Stimulated activated CD4-positive, alpha-beta T cell treated with anti-CD3 and anti-CD28 coated beads, Interleukin-15, amount 100 ng/mL, for 1 hour (primary cell): ENCODE data around the gene POLR2J3.
"Not testable (repeated sequence)": the region's sequence is repeated elsewhere in the genome, so short reads cannot be mapped to it uniquely, and the experiment has no call there.

Source experiments
- DNase-seq, 2 donors: peaks; one replicate each; pipeline ENCODE4 v3.0.0-alpha.2; 2020; ENCODE audit warnings: low read depth in 1 of 2, low spot score in 1 of 2

Gene POLR2J3

DNA sequence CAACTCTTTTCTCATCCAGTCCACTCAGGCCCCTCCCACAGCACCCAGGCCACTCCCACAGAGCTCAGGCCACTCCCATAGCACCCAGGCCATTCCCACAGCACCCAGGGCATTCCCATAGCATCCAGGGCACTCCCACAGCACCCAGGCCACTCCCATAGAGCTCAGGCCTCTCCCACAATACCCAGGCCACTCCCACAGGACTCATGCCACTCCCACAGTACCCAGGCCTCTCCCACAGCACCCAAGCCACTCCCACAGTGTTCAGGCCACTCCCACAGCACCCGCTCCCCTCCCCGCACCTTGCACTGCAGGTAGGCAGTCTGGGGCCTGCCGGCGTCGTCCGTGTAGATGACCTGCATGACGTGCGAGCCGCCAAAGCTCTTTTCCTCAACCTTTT lies 17.5 kb upstream of the POLR2J3 start:
- DNase-seq, result not testable (repeated sequence)

DNA sequence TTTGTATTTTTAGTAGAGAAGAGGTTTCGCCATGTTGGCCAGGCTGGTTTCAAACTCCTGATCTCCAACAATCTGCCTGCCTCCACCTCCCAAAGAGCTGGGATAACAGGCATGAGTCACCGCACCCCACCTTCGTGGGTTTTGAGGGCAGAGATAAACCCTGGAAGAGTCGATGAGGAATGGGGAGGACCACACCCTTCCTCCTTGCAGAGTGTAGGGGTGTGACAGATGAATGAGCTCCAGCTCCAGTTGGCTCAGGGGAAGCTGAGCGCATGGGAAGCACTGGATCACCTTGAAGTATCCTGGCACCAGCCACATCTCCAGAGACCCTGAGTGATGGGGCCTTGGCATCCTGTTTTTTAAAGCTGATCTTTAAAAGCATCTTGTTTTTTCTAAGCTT lies 11.1 kb upstream of the POLR2J3 start:
- DNase-seq, result not testable (repeated sequence)

DNA sequence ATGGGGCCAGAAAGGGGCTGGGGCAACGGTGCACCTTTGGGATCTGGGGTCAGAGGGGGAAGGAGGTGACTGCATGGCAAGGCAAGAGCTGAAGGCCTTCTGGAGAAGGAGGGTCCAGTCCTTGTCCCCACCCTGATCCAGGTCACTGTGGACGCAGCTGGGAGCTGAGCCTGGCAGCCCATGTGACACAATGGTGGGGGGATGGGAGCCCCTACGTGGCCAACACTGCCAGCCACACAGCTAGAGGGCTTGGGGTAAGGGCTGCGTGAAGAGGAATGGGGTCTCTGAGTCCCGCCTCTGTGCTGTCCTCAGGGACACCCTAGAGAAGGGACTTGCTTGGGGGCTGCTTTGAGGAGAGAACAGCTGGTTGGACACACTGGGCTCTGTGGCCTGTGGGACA lies 9.3 kb upstream of the POLR2J3 start:
- DNase-seq, result not testable (repeated sequence)

DNA sequence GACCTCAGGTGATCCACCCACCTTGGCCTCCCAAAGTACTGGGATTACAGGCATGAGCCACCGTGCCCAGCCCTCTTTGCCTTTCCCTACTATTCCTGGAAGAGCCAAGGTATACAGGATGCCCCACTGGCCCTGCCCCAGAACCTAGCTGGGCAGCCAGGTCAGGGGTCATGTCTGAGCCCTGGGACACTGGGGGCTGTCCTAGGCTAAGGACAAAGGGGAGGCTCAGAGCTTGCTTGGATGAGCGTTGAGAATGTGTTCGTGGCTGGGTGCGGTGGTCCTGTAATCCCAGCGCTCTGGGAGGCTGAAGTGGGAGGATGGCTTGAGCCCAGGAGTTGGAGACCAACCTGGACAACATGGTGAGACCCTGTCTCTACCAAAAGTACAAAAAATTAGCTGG lies 6.1 kb upstream of the POLR2J3 start:
- DNase-seq, result not testable (repeated sequence)

DNA sequence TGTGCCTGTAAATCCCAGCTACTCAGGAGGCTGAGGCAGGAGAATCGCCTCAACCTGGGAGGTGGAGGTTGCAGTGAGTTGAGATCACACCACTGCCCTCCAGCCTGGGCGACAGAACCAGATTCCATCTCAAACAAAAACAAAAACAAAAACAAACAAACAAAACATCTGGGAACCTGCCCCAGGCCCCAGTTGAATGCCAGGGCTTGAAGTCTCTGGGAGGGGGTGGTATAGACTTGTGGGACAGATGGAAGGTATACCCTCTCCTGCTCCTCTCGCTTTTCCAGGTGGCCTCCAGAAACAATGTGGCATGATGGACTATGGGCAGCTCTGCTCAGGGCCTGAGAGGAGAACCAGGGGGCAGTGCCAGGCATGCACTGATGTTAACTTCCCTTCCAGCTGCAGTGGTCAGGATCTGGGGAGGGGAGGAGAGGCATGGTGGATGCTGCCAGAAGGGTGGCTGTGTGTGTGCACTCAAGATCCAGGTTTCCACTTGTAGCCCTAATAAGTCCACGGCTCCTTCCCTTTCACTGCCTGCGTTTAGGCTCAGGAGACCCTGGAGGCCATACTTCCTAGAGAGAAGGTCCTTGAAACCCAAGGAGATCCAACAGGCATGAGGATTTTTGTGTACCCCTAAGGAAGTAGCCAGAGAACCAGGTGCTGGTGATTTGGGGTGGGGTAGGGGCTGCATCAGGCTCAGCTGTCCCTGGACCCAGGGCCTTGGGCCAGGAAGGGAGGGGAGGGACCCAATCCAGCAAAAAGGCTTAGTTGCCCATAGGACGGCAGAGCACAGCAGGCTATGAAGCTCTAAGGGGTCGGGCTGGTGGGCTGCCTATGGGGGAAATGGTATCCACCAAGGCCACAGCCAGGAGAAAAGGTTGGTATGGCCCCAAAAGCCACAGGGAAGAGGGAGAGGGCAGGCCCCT lies 5.2 kb upstream of the POLR2J3 start:
- not testable (repeated sequence) for DNase-seq

DNA sequence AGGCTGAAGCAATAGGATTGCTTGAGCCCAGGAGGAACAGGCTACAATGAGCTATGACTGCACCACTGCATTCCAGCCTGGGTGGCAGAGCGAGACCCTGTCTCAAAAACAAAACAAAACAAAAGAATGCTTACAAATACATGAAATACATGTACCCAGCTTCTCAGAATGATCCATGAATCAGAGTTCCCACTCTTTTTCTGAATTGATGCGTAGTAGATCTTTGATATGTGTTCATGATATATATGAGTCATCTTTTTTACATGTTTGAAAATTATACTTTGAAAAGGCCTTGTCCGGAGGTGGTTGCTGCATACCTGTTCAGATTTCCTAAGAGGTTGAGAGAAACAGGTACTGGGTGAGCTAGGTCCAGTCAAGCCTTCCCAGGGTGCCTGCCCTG lies 4.0 kb upstream of the POLR2J3 start:
- not testable (repeated sequence) for DNase-seq

DNA sequence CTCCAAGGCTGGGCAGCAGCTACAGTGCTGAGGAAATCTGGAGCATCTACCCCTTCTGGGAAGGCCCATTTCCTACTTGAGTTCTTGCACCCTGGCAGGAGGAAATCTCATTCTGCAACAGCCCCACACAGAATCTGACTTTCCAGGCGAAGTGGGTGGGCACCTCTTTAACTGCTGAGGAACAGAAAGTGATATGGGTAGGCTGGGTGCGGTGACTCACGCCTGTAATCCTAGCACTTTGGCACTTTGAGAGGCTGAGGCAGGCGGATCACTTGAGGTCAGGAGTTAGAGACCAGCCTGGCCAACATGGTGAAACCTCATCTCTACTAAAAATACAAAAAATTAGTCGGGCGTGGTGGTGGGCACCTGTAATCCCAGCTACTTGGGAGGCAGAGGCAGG lies 2.2 kb upstream of the POLR2J3 start:
- DNase-seq, result not testable (repeated sequence)

DNA sequence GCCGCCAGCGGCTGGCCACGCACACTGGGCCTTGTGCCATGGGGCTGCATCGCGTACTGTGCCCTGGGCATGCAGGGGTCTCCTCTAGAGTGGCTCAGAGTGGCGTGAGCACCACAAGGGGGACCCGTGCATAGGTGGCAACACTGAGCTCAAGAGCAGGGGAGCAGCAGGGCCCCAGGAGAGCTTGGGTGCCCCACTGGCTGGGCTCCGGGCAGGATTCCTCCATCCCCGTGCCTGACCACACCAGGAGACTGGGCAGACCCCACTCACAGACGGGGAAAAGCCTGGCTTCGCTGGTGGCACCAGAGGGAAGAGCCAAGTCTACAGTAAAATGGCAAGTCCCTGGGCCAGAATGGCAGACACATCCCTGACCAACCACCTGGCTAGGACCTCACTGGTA lies 3.8 kb downstream of the POLR2J3 start:
- DNase-seq, result not testable (repeated sequence)

DNA sequence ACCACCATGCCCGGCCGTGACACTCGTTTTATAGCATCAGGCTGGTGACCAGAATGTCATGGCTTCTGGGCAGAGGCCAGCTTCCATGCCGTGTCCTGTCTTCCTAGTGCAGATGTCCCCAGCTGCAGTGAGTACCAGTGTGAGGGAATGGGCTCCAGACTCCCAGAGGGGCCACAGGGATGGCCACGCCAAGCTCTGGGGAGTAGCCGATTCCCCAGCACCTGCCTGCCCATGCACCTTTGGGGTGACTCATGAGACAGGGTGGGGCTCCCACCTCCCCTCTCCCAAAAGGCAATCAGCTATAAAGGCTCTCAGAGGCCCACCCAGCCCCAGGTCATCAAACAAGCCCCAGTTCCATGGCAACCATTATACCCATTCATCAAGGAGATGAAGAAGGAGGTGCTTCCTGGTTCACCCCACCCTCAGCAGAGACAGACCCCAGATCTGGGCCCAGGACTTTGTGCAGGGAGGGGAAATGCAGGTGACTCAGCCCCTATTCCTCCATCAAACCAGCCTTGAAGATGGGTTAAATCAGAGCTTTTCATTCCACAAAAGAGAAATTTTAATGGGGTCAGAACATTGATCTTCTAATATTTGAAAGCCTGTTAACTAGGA lies 21.5 kb downstream of the POLR2J3 start, which contains the start of gene SPDYE2:
Gene SPDYE2, plus strand, starts transcription at position 419 of the 615 bp plus-strand sequence. CDS start 2,030 bp downstream, outside the sequence.
- DNase-seq, result not testable (repeated sequence)

DNA sequence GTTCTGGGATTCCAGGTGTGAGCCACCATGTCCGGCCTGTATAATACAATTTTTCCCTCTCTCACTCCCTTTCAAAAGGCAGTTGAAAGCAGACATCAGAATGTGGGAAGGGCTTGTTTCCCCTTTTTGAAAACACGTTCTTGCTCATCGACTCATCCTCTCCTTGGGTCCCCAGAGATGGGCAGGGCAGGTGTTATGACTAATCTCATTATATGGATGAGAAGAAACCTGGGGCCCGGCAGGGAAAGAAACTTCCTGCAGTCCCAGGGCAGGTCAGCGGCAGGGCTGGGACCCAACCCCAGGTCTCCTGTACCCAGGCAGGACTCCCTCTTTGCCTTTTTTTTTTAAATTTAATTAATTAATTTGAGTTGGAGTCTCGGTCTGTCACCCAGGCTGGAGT lies 26.0 kb downstream of the POLR2J3 start:
- not testable (repeated sequence) for DNase-seq

DNA sequence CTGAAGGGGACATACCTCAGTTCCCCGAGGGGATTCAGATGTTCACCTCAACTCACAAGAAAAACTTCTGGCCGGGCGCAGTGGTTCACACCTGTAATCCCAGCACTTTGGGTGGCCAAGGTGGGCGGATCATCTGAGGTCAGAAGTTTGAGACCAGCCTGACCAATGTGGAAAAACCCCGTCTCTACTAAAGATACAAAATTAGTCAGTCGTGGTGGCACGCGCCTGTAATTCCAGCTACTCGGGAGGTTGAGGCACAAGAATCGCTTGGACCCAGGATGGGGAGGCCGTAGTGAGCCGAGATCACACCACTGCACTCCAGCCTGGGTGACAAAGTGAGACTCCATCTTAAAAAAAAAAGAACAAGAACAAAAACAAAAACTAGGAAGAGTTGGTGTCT lies 27.1 kb downstream of the POLR2J3 start:
- not testable (repeated sequence) for DNase-seq

DNA sequence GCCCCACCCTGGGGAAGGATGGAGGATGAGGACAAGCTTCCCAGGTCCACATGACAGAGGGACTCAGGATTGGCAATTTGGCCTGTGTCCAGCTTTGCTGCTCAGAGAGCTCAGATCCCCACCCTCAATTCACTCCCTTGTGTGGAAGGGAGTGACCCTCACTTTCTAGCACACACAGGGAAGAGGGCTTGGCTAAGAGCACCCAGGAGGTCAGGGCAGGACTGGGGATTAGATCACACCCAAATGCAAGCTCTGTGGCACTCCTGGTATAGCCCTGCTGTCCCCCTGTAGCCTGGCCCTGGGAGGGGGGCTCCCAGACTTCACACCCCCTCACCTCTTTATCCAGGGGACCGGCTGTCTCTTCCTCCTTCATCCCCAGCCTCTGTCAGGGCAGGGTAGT lies 28.0 kb downstream of the POLR2J3 start:
- not testable (repeated sequence) for DNase-seq

DNA sequence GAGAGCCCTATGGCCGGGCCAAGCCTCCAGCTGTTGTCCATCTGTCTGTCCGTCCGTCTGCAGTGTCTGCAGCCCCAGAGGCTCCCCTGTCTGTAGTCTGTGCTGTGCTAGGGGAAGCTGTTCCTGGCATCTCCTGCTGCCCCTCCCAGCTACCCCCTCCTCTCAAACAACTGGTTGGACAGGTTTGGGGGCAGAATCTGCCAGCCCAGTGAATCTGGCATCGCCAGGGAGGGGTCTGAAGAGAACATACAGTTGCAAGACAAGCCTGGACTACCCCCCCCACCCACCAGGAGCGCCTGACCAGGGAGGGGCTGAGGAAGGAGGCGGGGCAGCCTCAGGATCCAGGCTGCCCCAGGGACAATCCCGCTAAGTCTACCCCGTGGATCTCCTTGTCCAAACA lies 28.8 kb downstream of the POLR2J3 start, which contains the start of gene UPK3BL2:
Gene UPK3BL2, minus strand, starts transcription at position 101 of the 400 bp plus-strand sequence. Its CDS starts 60 bp downstream, at position 41.
- not testable (repeated sequence) for DNase-seq

DNA sequence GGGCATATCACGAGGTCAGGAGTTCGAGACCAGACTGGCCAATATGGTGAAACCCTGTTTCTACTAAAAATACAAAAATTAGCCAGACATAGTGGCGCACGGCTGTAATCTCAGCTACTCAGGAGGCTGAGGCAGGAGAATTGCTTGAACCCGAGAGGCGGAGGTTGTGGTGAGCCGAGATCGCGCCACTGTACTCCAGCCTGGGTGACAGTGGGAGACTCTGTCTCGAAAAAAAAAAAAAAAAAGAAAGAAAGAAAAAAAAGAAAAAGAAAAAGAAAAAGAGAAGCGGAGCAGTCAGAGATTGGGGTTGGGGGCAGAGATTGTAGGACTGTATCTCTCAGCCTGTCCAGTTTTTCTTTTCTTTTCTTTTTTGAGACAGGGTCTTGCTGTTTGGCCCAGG lies 29.6 kb downstream of the POLR2J3 start:
- DNase-seq, result not testable (repeated sequence)

DNA sequence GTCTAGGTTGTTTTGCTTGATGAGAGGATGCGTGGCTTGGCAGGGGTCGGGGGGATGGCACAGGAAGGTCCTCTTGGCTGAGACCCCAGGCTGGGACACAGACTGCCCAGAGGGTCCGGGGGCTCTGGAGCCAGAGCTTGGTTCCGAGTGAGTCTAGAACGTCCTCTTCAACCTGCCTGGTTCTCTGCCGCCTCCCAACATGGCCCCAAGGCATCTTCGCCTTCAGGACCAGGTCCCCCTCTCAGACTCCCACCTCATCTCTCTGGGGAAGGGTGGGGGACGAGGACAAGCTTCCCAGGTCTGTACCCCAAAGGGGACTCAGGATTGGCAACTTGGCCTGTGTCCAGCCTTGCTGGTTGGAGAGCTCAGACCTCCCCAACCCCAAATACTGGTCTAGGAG lies 30.3 kb downstream of the POLR2J3 start:
- DNase-seq, result not testable (repeated sequence)

DNA sequence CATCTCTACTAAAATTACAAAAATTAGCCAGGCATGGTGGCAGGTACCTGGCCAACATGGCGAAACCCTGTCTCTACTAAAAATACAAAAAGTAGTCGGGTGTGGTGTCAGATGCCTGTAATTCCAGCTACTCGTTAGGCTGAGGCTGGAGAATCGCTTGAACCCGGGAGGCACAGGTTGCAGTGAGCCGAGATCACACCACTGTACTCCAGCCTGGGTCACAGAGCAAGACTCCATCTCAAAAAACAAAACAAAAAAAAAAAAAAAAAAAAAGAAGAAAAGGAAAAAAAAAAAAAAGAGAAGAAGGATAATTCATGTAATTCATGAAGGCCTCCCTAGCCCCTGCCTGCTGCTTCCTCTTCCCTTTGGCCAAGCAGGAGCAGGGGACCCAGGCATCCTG lies 31.8 kb downstream of the POLR2J3 start:
- DNase-seq, result not testable (repeated sequence)

DNA sequence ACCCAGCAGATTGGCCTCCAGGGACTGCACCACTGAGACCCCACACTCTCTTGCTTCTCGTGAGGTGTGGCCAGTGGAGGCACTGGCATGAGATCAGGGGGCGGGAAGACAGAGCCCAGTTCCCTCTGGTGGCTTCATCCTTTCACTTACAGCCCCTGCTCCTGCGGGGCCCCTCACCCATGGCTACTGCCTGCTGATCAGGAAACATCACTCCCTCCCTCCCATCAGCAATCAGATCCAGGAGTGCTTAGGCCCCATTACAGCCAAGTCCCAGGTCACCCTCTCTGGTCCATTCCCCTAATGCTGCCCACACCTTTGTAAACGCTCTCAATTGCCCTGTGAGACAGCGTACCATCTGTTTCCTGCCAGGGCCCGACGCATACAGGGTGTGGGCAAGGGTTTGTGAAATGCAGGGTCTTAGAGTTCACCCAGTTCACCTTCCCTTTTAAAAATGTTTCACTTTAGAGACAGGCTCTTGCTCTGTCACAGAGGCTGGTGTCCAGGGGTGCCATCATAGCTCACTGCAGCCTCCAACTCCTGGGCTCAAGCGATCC lies 37.2 kb downstream of the POLR2J3 start:
- DNase-seq, result not testable (repeated sequence)

DNA sequence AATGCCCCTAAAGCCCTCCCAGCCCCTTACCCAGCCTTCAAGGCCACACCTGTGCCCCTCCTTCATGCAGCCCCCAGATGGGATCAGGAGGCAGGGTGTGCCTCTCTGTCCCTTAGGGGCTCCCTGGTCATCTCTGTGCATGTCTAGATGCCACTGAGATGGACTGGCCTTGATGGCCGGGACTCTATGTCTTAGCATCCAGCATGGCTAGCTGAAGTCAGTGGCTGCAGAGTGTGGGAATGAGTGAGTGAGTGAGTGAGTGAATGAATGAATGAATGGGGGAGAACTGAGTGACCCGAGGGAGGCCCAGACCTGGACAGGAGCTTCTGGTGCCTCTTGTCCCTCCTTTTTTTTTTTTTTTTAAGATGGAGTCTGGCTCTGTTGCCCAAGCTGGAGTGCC lies 40.3 kb downstream of the POLR2J3 start:
- not testable (repeated sequence) for DNase-seq

DNA sequence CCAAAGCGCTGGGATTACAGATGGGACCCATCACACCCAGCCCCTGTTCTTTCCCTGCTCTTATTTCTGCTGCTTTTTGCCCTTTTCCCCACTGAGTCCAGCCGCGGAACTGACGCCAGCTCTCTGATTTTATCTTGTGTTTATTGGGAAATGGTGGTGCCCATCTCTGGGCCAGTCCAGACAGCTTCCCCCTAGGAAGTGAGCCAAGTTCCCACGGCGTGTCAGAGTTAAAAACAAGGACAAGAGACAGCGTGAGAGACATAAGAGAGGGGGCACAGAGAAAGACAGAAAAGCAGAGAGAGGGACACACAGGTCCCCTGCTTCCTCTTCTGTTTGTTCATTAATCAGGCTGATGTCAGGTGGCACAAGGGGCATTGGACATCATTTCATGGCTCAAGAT lies 40.8 kb downstream of the POLR2J3 start:
- DNase-seq, result not testable (repeated sequence)

DNA sequence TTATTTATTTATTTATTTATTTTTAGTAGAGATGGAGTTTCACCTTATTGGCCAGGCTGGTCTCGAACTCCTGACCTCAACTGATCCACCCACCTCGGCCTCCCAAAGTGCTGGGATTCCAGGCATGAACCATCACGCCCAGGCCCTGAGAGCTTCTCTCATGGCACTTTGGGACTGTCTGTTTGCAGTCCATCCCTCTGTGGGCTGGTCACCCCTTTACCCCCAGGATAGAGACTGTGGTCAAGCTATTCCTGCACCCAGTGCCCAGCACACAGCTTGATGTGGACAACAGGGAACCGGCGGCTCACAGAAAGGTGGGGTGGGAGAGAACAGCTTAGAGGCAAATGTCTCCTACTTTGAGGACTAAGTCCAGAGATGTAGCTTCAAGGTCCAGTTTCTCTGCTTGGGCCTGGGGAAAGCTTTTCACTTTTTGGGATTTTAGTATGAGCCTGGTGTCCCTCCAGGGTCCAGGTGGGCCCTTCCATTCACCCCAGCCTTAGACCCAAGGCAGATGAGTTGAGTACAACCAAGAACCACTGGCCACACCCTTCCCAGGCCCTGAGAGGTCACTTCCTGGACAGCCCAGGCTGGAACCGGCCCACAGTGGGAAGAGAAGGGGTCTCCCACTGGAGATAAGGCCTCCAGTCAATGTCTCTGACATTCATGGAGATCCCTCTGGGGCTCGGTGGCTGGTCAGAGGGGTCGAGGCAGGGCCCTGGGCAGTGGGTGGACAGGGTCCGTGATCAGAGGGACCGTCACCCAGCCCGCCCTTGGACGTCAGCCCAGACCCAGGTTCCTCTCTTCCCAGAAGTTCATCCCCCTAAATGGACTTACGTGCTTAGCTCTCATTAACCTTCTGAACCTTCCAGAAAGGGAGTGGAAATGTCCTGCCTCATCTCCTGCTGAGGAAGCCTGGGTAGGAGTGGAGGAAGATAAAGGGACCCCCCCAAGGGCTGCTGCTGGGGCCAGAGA lies 44.3 kb downstream of the POLR2J3 start:
- not testable (repeated sequence) for DNase-seq
